Measurements from ENCODE around the gene DPYSL3.

The DPYSL3 gene

GRCh38 chr5:147390654-147391225 is 119.1 kb downstream of the DPYSL3 start:
- TF ChIP-seq CTCF (IDR thresholded peaks at IDR 0.05; ENCODE audit: control extremely low read depth, extremely low read depth, low read depth, missing control alignments), result no peak
- ChIA-PET CTCF (interaction anchor here (1.2 to 3.1 kb wide), 7 partner anchors 9 to 293 kb away, joined by 3 to 15 read pairs (median 7); no protein-coding TSS in a partner anchor), POLR2A (no interaction called here)
- no peak for DNase-seq (ENCODE audit: extremely low spot score)

- ChIA-PET POLR2A (no interaction called here), CTCF (interaction anchor here (0.9 to 1.5 kb wide), 2 partner anchors 9 to 10 kb away, joined by 3 to 6 read pairs; no protein-coding TSS in a partner anchor)
- no peak for DNase-seq (ENCODE audit: extremely low spot score)
- no peak for TF ChIP-seq CTCF (IDR thresholded peaks at IDR 0.05; ENCODE audit: control extremely low read depth, extremely low read depth, low read depth, missing control alignments)
These were observed 121.4 kb downstream of the DPYSL3 start for GRCh38 chr5:147388184-147389108.

- TF ChIP-seq CTCF (IDR thresholded peaks at IDR 0.05; ENCODE audit: control extremely low read depth, extremely low read depth, low read depth, missing control alignments), result no peak
- DNase-seq (ENCODE audit: extremely low spot score), result no peak
- CTCF ChIA-PET, result interaction anchor here (0.9 to 1.0 kb wide), 2 partner anchors 14 to 18 kb away, joined by 4 read pairs; no protein-coding TSS in a partner anchor
- POLR2A ChIA-PET, result no interaction called here
These were observed 122.8 kb downstream of the DPYSL3 start for GRCh38 chr5:147387109-147387508.

GRCh38 chr5:147384346-147385193 is 125.3 kb downstream of the DPYSL3 start:
- DNase-seq (ENCODE audit: extremely low spot score), result no peak
- no peak for TF ChIP-seq CTCF (IDR thresholded peaks at IDR 0.05; ENCODE audit: control extremely low read depth, extremely low read depth, low read depth, missing control alignments)
- ChIA-PET CTCF (no interaction called here), POLR2A (no interaction called here)

- DNase-seq (ENCODE audit: extremely low spot score), result no peak
- ChIA-PET CTCF (interaction anchor here (1.1 to 2.7 kb wide), 2 partner anchors 9 to 14 kb away, joined by 3 to 15 read pairs; no protein-coding TSS in a partner anchor), POLR2A (no interaction called here)
- no peak for TF ChIP-seq CTCF (IDR thresholded peaks at IDR 0.05; ENCODE audit: control extremely low read depth, extremely low read depth, low read depth, missing control alignments)
These were observed 127.1 kb downstream of the DPYSL3 start for GRCh38 chr5:147382776-147383175.

- CTCF ChIA-PET, result interaction anchor here (0.8 to 2.7 kb wide), 3 partner anchors 10 to 11 kb away, joined by 3 to 15 read pairs (median 3); no protein-coding TSS in a partner anchor
- TF ChIP-seq CTCF (IDR thresholded peaks at IDR 0.05; ENCODE audit: control extremely low read depth, extremely low read depth, low read depth, missing control alignments), result no peak
- POLR2A ChIA-PET, result no interaction called here
- no peak for DNase-seq (ENCODE audit: extremely low spot score)
These were observed 128.3 kb downstream of the DPYSL3 start for GRCh38 chr5:147381555-147381954.

All from GM10248 (cell line).